Stimulated activated naive B cell treated with anti-CD40 and anti-IgM and Interleukin-4, amounts not matched to agents 10 μg/mL and 1 μg/mL and 100 μg/mL, for 72 hours (primary cell): ENCODE data around the gene SPRED3.
"Not testable (repeated sequence)": the region's sequence is repeated elsewhere in the genome, so short reads cannot be mapped to it uniquely, and the experiment has no call there.

ENCODE experiments used
- ATAC-seq, 2 donors: fragments of 150-1000 bp; cut with Tn5 transposase; replicated peaks; 2 replicates each; pipeline ENCODE4 v1.10.0; 2021; ENCODE audit warnings: moderate library complexity in 1 of 2
- DNase-seq: peaks from one replicate; pipeline ENCODE4 v3.0.0; 2021
- H3K27ac Mint-ChIP-seq: one replicate; pipeline ENCODE4 v1.8.0; 2022; ENCODE audit warnings: mild to moderate bottlenecking, mixed read lengths
- H3K27me3 Mint-ChIP-seq, 2 donors: one replicate each; pipeline ENCODE4 v1.8.0; 2022; ENCODE audit warnings: mixed read lengths in 2 of 2
- H3K36me3 Mint-ChIP-seq, 2 donors: one replicate each; pipeline ENCODE4 v1.8.0; 2022; ENCODE audit warnings: mixed read lengths in 2 of 2, mild to moderate bottlenecking in 1 of 2
- H3K4me1 Mint-ChIP-seq, 2 donors: one replicate each; pipeline ENCODE4 v1.8.0; 2022; ENCODE audit warnings: mixed read lengths in 2 of 2, mild to moderate bottlenecking in 1 of 2
- H3K4me3 Mint-ChIP-seq, 2 donors: one replicate each; pipeline ENCODE4 v1.8.0; 2022; ENCODE audit warnings: mild to moderate bottlenecking in 2 of 2, mixed read lengths in 2 of 2, moderate library complexity in 1 of 2
- H3K9me3 Mint-ChIP-seq, 2 donors: one replicate each; pipeline ENCODE4 v1.8.0; 2022; ENCODE audit warnings: mixed read lengths in 2 of 2, mild to moderate bottlenecking in 1 of 2

The SPRED3 gene

GRCh38 chr19:38425810-38426466 is 37.4 kb downstream of the SPRED3 start, which contains the start of gene RASGRP4:
TSS of gene RASGRP4 (minus strand) at chr19:38426219. CDS start at chr19:38426091, 128 bp downstream.
- Mint-ChIP-seq H3K36me3 (no peaks in the 10 kb centered on the region), H3K4me1 (peaks cover 24 to 43% of the 10 kb centered on the region in 2 donors), H3K4me3 (peak within 1 kb of the TSS; percentile 51 to 77), H3K9me3 (no peaks in the 10 kb centered on the region), H3K27ac (peak within 1 kb of the TSS; percentile 82), H3K27me3 (peaks cover 0 to 5% of the 10 kb centered on the region in 2 donors)
- ATAC-seq (peak; percentile 71 to 74), DNase-seq (peak; percentile 54)

DNA sequence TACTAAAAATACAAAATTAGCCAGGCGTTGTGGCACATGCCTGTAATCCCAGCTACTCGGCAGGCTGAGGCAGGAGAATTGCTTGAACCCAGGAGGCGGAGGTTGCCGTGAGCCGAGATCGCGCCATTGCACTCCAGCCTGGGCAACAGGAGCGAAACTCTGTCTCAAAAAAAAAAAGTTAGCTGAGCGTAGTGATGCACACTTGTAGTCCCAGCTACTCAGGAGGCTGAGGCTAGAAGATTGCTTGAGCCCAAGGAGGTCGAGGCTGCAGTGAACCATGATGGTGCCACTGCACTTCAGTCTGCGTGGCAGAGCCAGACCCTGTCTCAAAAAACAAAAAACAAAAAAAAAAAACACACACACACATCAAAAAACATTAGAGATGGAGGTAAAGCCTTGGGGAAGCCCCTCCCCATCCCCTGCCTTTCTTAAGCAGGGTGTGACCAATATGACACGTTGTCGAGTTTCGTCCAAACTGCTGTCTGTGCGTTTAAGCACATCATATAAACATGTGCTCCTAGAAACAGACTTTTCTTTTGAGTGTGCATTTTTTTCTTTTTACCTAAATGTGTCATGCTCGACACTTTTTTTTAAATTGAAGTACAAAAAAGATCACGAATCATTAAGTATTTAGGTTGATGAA is 38.7 kb downstream of the SPRED3 start:
- not testable (repeated sequence) for H3K4me3 Mint-ChIP-seq, H3K36me3 Mint-ChIP-seq, H3K9me3 Mint-ChIP-seq, H3K27me3 Mint-ChIP-seq
- Mint-ChIP-seq H3K27ac (peak overlapping the region; percentile 56), H3K4me1 (peaks cover 24 to 43% of the 10 kb centered on the region in 2 donors)
- DNase-seq, result peak; percentile 18
- peak; percentile 80 to 81 for ATAC-seq

- Mint-ChIP-seq H3K36me3 (no peaks in the 10 kb centered on the region), H3K9me3 (no peaks in the 10 kb centered on the region), H3K27me3 (peaks cover 9 to 16% of the 10 kb centered on the region in 2 donors), H3K4me3 (peak overlapping the region in 1 of 2 donors; percentile 28), H3K4me1 (peaks cover 27 to 49% of the 10 kb centered on the region in 2 donors), H3K27ac (peak overlapping the region; percentile 85)
- ATAC-seq, result peak in 1 of 2 donors; percentile 20
- DNase-seq, result no peak
Measured at GRCh38 chr19:38429055-38429810, 40.7 kb downstream of the SPRED3 start.

DNA sequence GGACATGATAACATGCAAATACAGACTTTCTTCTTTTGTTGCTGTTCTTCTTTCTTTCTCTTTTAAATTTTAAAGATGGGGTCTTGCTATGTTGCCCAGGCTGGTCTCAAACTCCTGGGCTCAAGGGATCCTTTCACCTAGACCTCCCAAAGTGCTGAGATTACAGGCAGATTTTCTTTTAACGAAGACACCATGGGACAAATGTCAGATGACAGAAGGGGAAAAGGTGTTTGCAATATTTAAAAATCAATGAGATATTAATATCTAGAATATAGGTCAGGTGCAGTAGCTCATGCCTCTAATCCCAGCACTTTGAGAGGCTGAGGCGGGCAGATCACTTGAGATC is 41.3 kb downstream of the SPRED3 start:
- peaks cover 29 to 52% of the 10 kb centered on the region in 2 donors for H3K4me1 Mint-ChIP-seq
- H3K4me3 Mint-ChIP-seq, result no peak overlapping the region
- ATAC-seq (no peak), DNase-seq (no peak)
- H3K27me3 Mint-ChIP-seq, result peaks cover 12 to 22% of the 10 kb centered on the region in 2 donors
- H3K36me3 Mint-ChIP-seq, result no peaks in the 10 kb centered on the region
- no peaks in the 10 kb centered on the region for H3K9me3 Mint-ChIP-seq
- H3K27ac Mint-ChIP-seq, result no peak overlapping the region

GRCh38 chr19:38430931-38431330 is 42.4 kb downstream of the SPRED3 start:
- peaks cover 16 to 30% of the 10 kb centered on the region in 2 donors for H3K27me3 Mint-ChIP-seq
- ATAC-seq (no peak), DNase-seq (no peak)
- H3K27ac Mint-ChIP-seq, result no peak overlapping the region
- no peaks in the 10 kb centered on the region for H3K36me3 Mint-ChIP-seq
- H3K4me1 Mint-ChIP-seq, result peaks cover 23 to 43% of the 10 kb centered on the region in 2 donors
- no peak overlapping the region for H3K4me3 Mint-ChIP-seq
- no peaks in the 10 kb centered on the region for H3K9me3 Mint-ChIP-seq

- peak; percentile 80 to 87 for ATAC-seq
- peaks cover 14 to 27% of the 10 kb centered on the region in 2 donors for H3K4me1 Mint-ChIP-seq
- DNase-seq, result peak; percentile 27
- H3K9me3 Mint-ChIP-seq, result no peaks in the 10 kb centered on the region
- peaks cover 21 to 35% of the 10 kb centered on the region in 2 donors for H3K27me3 Mint-ChIP-seq
- no peaks in the 10 kb centered on the region for H3K36me3 Mint-ChIP-seq
- H3K4me3 Mint-ChIP-seq, result peak within 1 kb of the TSS in 1 of 2 donors; percentile 45
- H3K27ac Mint-ChIP-seq, result no peak within 1 kb of the TSS
Measured at GRCh38 chr19:38433268-38433733, 44.8 kb downstream of the SPRED3 start, which contains the start of gene RYR1. TSS of gene RYR1 (plus strand) at chr19:38433691. CDS start at chr19:38433830, 139 bp downstream.

- H3K27ac Mint-ChIP-seq, result no peak overlapping the region
- H3K4me1 Mint-ChIP-seq, result peaks cover 9 to 15% of the 10 kb centered on the region in 2 donors
- no peak for DNase-seq
- no peak overlapping the region for H3K4me3 Mint-ChIP-seq
- peaks cover 21 to 32% of the 10 kb centered on the region in 2 donors for H3K27me3 Mint-ChIP-seq
- H3K36me3 Mint-ChIP-seq, result no peaks in the 10 kb centered on the region
- H3K9me3 Mint-ChIP-seq, result no peaks in the 10 kb centered on the region
- ATAC-seq, result no peak
Measured at GRCh38 chr19:38434549-38435051, 46.1 kb downstream of the SPRED3 start.

DNA sequence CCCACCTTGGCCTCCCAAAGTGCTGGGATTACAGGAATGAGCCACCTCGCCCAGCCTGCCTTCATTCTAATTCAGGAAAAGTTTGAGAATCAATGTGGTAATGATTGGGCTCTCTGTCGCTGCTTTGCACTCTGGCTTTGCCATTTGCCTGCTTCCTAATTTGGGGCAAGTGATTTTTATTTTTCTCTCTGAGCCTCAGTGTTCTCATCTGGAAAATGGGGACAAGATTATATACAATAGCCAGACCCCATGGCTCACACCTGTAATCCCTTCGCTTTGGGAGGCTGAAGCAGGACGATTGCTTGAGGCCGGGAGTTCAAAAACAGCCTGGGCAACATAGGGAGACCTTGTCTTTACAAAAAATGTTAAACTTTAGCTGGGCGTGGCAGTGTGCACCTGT is 48.8 kb downstream of the SPRED3 start:
- no peak overlapping the region for H3K27ac Mint-ChIP-seq
- no peak for DNase-seq
- no peak overlapping the region for H3K4me3 Mint-ChIP-seq
- H3K9me3 Mint-ChIP-seq, result no peaks in the 10 kb centered on the region
- H3K4me1 Mint-ChIP-seq, result peaks cover 14% of the 10 kb centered on the region in 2 donors
- no peak for ATAC-seq
- no peaks in the 10 kb centered on the region for H3K36me3 Mint-ChIP-seq
- peaks cover 26 to 42% of the 10 kb centered on the region in 2 donors for H3K27me3 Mint-ChIP-seq

DNA sequence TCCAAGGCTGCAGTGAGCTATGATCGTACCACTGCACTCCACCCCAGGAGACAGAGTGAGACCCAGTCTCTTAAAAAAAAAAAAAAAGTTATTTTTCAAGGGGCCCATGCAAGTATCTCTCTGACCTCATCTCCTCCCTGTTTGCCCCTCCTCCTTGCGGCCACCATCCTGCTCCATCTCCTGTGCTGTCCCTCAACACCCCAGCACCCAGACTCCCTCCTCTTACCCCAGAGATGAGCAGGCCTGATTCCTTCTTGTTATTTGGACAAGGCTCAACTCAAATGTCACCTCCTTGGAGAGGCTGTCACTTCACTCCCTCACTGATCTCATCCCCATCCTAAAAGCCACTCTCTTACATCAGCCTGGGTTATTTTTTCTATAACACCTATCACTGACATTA is 49.4 kb downstream of the SPRED3 start:
- ATAC-seq, result no peak
- H3K27ac Mint-ChIP-seq, result no peak overlapping the region
- H3K4me3 Mint-ChIP-seq, result no peak overlapping the region

DNA sequence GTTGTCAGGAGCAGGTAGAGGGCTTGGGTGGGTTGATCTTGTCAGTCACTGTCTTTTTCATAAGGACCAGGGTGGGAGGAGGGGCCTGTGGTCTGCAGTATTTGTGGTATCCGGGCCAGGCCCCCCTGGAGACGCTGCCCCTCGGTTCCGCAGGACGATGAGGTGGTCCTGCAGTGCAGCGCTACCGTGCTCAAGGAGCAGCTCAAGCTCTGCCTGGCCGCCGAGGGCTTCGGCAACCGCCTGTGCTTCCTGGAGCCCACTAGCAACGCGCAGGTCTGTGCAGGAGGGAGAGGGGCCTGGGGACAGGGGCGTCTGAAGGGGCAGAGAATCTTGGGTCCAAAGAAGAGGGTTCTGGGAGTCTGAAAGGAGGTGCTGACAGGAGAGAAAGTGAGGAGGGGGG is 52.1 kb downstream of the SPRED3 start:
- peaks cover 37 to 46% of the 10 kb centered on the region in 2 donors for H3K27me3 Mint-ChIP-seq
- peaks cover 5 to 9% of the 10 kb centered on the region in 2 donors for H3K4me1 Mint-ChIP-seq
- no peak overlapping the region for H3K27ac Mint-ChIP-seq
- no peak overlapping the region for H3K4me3 Mint-ChIP-seq
- DNase-seq (no peak), ATAC-seq (no peak)
- no peaks in the 10 kb centered on the region for H3K9me3 Mint-ChIP-seq
- no peaks in the 10 kb centered on the region for H3K36me3 Mint-ChIP-seq

More for the DNA sequence above, 49.4 kb downstream of the SPRED3 start:
- no peaks in the 10 kb centered on the region for H3K9me3 Mint-ChIP-seq
- no peak for DNase-seq
- peaks cover 29 to 48% of the 10 kb centered on the region in 2 donors for H3K27me3 Mint-ChIP-seq
- peaks cover 14% of the 10 kb centered on the region in 2 donors for H3K4me1 Mint-ChIP-seq
- H3K36me3 Mint-ChIP-seq, result no peaks in the 10 kb centered on the region

DNA sequence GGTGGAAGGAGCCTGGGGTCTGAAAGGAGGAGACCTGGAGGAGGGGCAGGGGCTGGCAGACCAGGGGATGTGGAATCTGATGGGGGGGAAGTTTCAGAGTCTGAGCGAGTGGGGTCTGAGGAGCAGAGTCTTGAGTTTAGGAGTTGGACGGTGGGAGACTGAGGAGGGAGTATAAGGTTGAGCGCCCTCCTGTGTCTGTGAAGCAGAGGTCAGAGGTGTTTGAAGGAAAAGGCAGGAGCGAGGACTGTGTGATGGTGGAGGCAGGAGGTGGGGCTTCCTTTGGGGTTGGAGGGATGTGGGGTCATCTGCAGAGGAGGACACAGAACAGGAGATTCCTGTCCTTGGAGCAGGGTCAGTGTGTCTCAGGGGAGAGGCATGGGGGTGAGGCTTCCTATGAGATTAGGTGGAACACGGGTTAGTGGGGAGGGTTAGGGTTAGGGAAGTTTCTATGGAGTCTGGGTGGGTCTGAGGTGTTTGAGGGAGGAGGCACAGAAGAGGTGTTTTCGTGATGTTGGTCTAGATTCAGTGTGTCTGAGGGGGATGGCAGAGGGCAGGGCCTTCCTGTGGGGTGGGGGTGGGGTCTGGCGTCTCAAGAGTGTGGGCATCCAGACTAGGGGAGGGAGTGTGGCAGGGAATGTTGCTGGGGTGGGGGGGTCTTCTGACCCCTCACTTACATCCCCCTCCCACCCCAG is 53.3 kb downstream of the SPRED3 start:
- Mint-ChIP-seq H3K27me3 (peaks cover 37 to 46% of the 10 kb centered on the region in 2 donors), H3K4me1 (peaks cover 1 to 8% of the 10 kb centered on the region in 2 donors), H3K36me3 (no peaks in the 10 kb centered on the region), H3K27ac (no peak overlapping the region), H3K4me3 (no peak overlapping the region), H3K9me3 (no peaks in the 10 kb centered on the region)
- DNase-seq (no peak), ATAC-seq (peak; percentile 34 to 57)

- DNase-seq, result no peak
- Mint-ChIP-seq H3K27me3 (peaks cover 37 to 46% of the 10 kb centered on the region in 2 donors), H3K36me3 (no peaks in the 10 kb centered on the region), H3K9me3 (no peaks in the 10 kb centered on the region), H3K4me3 (no peak overlapping the region), H3K4me1 (peaks cover 0 to 8% of the 10 kb centered on the region in 2 donors), H3K27ac (no peak overlapping the region)
- ATAC-seq, result no peak
Measured at GRCh38 chr19:38442736-38443135, 54.2 kb downstream of the SPRED3 start.

DNA sequence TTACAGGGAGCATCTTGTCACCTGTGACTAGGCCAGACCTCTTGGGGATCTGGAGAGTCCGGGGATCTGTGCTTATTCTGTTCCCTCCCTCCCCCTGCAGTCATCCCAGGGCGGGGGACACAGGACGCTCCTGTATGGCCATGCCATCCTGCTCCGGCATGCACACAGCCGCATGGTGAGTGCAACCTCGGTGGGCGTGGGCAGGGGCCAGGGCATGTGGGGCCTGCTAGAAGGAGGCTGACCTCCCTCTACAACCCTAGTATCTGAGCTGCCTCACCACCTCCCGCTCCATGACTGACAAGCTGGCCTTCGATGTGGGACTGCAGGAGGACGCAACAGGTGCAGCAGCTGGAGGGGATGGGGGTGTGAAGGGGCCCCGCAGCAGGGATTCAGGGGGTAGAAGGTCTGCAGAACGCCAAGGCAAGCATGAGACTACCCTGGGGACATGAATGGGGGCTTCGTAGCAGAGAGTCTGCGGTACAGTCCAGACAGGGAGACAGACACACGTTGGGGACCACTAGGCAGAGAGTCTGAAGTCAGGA is 55.0 kb downstream of the SPRED3 start:
- no peak overlapping the region for H3K27ac Mint-ChIP-seq
- H3K4me1 Mint-ChIP-seq, result peaks cover 0 to 5% of the 10 kb centered on the region in 2 donors
- H3K36me3 Mint-ChIP-seq, result no peaks in the 10 kb centered on the region
- H3K27me3 Mint-ChIP-seq, result peaks cover 32 to 39% of the 10 kb centered on the region in 2 donors
- H3K4me3 Mint-ChIP-seq, result no peak overlapping the region
- no peak for ATAC-seq
- H3K9me3 Mint-ChIP-seq, result no peaks in the 10 kb centered on the region
- DNase-seq, result no peak
